ENCODE data around the gene LRPPRC. TPM values are rescaled to one million over a fixed set of nuclear protein-coding genes. Genes with fewer than 3 reads are reported as not detected.

LRPPRC gene
- 50.9 to 59.1 TPM (median 52.1 TPM) in 3 replicates for total RNA-seq
- long read RNA-seq, full-length matches to known transcripts: 124 of 145 reads
- long read RNA-seq, partial matches to known transcripts: 6 of 145 reads
- long read RNA-seq, other reads (novel, unspliced or antisense): 15 of 145 reads

DNA sequence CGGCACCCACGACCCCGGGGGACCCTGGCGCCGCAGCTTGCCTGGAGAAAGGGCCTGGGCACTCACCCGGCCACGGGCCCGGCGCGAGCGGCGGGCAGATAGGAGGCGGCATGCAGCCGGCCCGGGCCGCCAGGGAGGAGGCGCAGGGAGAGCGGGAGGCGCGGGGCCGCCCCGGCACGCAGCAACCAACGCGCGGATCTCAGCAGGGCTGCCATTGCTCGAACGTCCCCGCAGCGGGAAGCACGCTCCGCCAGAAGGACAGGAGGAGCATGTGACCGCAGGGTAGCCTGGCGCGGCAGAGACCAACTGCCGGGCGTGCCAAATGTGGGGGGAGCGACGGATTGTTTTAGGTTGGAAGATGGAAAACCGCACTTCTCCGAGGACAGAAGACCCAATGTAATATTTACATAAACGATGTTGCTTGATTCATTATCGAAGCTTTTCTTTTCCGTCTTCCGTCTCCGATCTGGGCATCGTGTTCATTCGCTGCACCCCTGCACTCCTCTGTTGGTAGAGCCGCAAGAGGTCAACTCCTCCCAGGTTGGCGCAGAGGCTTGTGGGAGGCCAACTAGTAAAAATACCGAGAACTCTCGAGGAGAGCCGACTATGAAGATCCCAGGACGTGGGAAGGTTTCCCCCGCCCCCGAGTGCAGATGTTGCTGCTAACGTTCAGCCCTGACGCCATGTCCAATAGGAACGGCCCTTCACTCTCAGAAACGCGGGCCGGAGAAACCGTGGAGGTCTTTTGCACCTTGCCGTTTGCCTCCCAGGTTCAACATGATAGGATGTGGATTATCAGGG lies at the start of gene LRPPRC:
TSS of gene LRPPRC (minus strand) at position 257 of the 801 bp plus-strand sequence. CDS start at position 215, 42 bp downstream.
- Mint-ChIP-seq H3K27ac (ENCODE audit: unreplicated experiment) (peak within 1 kb of the TSS; percentile 100), H3K4me1 (ENCODE audit: low read depth) (peaks cover 41% of the 10 kb centered on the region), H3K27me3 (ENCODE audit: low read depth) (peaks cover 1% of the 10 kb centered on the region), H3K9me3 (ENCODE audit: low read depth) (no peaks in the 10 kb centered on the region), H3K4me3 (ENCODE audit: unreplicated experiment) (peak within 1 kb of the TSS; percentile 89), H3K36me3 (ENCODE audit: low read depth) (peaks cover 10% of the 10 kb centered on the region)
- TF ChIP-seq CTCF (IDR thresholded peaks at IDR 0.05): no peak
- DNase-seq (ENCODE audit: low spot score): peak; percentile 95

- Mint-ChIP-seq H3K27me3 (ENCODE audit: low read depth) (no peaks in the 10 kb centered on the region), H3K4me3 (ENCODE audit: unreplicated experiment) (no peak overlapping the region), H3K27ac (ENCODE audit: unreplicated experiment) (no peak overlapping the region), H3K36me3 (ENCODE audit: low read depth) (no peaks in the 10 kb centered on the region), H3K4me1 (ENCODE audit: low read depth) (peaks cover 6% of the 10 kb centered on the region), H3K9me3 (ENCODE audit: low read depth) (peaks cover 2% of the 10 kb centered on the region)
- TF ChIP-seq CTCF (IDR thresholded peaks at IDR 0.05): no peak
- no peak for DNase-seq (ENCODE audit: low spot score)
These were observed 49.3 kb upstream of the LRPPRC start for GRCh38 chr2:44045061-44045460.

DNA sequence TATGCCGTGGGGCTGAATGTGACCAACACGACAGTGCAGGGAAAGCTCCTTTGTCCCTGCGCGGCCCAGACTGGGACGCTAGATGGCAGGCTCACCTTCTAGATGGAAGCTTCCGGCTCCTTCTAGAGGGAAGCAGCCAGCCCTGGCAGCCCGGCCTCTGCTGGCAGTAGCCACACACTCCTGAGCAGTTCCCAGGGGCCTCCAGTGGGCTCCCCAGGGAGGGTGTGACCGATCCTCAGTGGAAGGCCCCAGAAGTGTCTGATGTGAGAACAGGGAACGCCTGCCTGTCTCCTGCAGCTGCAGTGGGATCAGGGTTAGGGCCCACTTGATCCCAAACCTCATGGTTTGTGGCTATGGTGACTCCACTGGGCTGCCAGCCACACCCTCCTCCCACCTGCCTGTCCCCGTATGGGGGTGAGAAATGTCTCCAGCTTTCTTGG lies 48.5 kb upstream of the LRPPRC start:
- Mint-ChIP-seq H3K9me3 (ENCODE audit: low read depth) (peaks cover 2% of the 10 kb centered on the region), H3K4me1 (ENCODE audit: low read depth) (peaks cover 6% of the 10 kb centered on the region), H3K36me3 (ENCODE audit: low read depth) (no peaks in the 10 kb centered on the region), H3K27ac (ENCODE audit: unreplicated experiment) (no peak overlapping the region), H3K27me3 (ENCODE audit: low read depth) (no peaks in the 10 kb centered on the region), H3K4me3 (ENCODE audit: unreplicated experiment) (no peak overlapping the region)
- DNase-seq (ENCODE audit: low spot score): peak; percentile 94
- peak; percentile 93 for TF ChIP-seq CTCF (IDR thresholded peaks at IDR 0.05)

DNA sequence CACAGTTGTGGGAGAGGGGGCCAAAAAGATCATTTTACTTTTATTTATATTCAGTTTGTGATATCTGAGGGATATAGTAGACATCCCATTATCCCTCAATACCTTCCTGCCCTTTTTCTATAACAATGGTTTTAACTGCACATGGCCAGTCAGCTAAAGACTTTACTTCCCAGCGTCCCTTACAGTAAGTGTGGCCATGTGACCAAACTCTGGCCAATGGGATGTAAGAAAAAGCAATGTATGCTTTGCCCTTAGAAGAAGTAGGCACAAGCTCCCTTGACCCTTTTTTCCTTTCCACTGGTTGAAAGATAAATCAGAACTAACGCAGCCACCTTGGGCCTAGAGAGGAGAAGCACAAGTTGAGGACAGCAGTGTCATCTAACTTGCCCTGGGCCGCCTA lies 44.6 kb upstream of the LRPPRC start:
- Mint-ChIP-seq H3K4me1 (ENCODE audit: low read depth) (peaks cover 5% of the 10 kb centered on the region), H3K27me3 (ENCODE audit: low read depth) (peaks cover 8% of the 10 kb centered on the region)

More for the DNA sequence above, 44.6 kb upstream of the LRPPRC start:
- DNase-seq (ENCODE audit: low spot score): no peak
- Mint-ChIP-seq H3K4me3 (ENCODE audit: unreplicated experiment) (no peak overlapping the region), H3K9me3 (ENCODE audit: low read depth) (no peaks in the 10 kb centered on the region), H3K36me3 (ENCODE audit: low read depth) (no peaks in the 10 kb centered on the region), H3K27ac (ENCODE audit: unreplicated experiment) (no peak overlapping the region)
- no peak for TF ChIP-seq CTCF (IDR thresholded peaks at IDR 0.05)

All from chondrocyte (in vitro differentiated cells).